HG03095 (cell line): ENCODE data around the gene HOATZ.

Experiments
- ATAC-seq: cut with Tn5 transposase; IDR thresholded peaks from one replicate; pipeline ENCODE4 v1.9.1; 2021; ENCODE audit warnings: moderate library complexity; ENCODE audit not compliant: unreplicated experiment

HOATZ gene

DNA sequence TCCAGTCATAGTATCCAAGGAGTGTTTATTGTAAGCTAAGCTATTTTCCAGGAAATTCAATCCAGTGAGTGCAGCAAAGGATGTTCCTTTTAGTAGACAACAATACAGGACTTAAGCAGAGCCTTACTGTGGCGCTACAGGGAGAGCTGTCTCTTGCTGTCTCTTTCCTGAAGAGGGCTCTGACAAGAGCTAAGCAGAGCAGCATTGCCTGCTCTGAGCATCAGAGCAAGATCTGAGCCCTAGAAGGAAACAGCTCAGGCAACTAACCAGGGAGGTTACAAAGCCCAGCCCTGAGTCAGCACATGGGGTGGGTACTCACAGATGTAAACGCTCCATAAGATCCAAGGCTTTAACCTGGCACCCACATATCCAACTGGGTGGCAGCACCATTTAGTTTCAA is 33.9 kb downstream of the HOATZ start:
- no peak for ATAC-seq

DNA sequence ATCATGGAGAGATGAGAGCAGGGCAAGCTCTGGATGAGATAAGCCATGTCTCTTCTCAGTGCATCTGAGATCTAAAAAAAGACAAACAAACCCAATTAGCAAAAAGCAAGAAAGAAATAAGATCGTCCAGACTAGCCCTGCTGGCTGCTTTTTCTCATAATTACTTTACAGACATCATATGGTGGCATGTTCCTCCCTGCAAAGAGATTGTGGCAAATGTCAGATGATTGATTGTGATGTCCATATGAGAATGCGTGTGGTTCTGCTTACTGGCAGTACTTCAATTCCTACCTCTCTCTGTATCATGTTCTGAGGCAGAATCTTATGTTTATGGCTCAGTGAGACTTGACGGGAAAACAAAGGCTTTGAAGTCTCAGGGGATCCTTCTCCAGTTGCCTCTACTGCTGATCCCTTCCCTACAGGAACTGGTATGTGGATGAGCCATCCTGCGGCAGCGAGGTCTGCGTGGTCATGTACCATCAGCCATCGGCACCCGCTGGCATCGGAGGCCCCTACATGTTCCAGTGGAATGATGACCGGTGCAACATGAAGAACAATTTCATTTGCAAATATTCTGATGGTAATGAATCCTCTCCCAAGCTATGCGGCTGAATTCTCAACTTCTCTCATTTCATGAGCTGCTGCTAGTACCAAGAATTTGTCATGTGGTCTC is 34.8 kb downstream of the HOATZ start:
- no peak for ATAC-seq

DNA sequence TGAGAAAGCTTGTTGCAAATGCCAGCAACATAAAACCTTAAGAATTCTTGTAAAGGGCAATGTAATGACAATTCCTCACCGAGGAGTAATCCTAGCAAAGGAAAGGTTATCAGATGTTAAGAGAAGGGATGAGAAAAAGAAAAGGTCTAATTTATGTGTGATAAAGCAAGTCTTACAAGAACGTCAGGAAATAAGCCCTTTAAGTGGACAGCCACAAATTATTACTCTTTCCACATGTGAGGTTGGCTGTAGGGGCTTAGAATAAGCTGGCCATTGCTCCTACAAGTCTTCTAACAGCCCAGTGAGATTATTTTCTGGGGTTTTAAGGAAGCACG is 35.3 kb downstream of the HOATZ start:
- ATAC-seq: no peak

GRCh38 chr11:111550258-111550657 is 35.7 kb downstream of the HOATZ start:
- no peak for ATAC-seq

GRCh38 chr11:111554532-111554931 is 40.0 kb downstream of the HOATZ start:
- no peak for ATAC-seq

DNA sequence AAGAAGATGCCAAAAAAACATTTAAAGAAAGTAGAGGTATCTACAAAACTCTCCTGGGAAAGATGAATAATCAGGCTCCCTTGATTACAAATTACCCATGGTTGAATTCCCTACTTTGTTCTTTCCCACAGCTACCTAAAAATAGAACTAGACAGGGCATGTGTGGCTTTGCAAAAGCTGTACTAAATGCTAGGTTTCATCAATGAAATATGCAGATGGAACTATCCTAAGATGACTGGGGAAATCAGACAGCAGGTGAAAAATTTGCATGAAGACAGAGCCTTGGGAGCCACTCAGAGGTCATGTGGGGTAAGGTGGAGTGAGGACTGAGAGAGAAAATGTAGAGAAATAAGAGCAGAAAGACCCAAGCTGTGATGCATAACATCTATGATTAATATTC is 40.7 kb downstream of the HOATZ start:
- ATAC-seq: no peak

DNA sequence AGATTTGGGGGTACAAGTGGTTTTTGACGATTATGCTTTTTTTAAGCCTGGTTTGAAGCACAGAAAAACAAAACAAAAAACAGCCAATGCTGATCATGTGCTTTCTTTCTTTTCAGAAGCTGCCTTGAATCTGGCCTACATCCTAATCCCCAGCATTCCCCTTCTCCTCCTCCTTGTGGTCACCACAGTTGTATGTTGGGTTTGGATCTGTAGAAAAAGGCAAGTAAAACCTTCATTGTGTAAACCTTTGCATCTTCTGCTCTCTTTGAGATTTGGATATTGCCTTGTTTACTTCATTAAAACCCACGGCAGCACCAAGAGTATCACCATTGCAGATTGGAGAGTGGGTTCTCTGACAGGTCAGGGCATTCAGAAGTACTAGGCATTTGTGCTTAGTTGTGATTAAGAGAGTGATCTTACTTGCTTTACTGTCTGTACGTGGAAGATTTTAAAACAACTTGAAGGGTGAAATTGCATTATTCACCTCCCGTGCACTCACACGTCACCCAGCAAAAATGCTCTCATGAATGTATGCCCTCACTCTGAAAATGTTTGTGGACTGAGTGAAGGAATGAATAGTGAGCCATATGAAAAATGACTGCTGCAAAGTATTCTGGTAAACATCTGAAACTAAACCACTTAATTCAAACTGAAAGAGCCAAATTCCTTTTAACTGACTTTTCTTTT is 43.0 kb downstream of the HOATZ start:
- no peak for ATAC-seq

DNA sequence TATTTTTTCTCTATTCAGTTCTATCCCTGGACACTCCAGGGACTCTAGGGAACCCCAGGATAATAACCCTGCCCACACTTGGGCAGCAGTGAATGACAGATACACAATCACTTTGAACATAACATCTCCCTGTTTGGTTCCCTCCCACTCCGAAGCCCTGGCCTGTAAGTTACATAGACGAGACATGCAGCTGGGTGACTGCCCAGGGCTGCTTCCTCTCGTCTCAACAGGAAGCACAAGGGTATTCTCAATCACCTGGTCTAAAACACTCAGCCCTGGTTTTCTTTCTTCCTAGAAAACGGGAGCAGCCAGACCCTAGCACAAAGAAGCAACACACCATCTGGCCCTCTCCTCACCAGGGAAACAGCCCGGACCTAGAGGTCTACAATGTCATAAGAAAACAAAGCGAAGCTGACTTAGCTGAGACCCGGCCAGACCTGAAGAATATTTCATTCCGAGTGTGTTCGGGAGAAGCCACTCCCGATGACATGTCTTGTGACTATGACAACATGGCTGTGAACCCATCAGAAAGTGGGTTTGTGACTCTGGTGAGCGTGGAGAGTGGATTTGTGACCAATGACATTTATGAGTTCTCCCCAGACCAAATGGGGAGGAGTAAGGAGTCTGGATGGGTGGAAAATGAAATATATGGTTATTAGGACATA is 45.4 kb downstream of the HOATZ start:
- no peak for ATAC-seq

GRCh38 chr11:111560800-111561199 is 46.2 kb downstream of the HOATZ start:
- no peak for ATAC-seq

DNA sequence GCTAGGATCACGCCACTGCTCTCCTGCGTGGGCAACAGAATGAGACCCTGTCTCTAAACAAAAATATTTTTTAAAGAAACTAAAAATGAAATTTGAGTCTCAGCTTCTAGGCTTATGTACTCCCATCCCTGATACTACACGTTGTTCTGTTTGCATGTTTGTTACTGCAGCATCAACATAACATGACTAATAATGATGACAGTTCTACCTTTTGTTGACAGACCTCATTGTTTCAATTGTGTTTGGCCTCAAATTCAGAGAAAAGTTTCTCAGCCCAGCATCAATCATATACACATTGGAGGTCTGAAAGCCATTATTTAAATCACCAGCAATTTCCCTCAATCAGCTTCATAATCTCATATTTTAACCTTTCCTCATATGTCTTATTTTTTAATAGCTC is 46.7 kb downstream of the HOATZ start:
- ATAC-seq: no peak

DNA sequence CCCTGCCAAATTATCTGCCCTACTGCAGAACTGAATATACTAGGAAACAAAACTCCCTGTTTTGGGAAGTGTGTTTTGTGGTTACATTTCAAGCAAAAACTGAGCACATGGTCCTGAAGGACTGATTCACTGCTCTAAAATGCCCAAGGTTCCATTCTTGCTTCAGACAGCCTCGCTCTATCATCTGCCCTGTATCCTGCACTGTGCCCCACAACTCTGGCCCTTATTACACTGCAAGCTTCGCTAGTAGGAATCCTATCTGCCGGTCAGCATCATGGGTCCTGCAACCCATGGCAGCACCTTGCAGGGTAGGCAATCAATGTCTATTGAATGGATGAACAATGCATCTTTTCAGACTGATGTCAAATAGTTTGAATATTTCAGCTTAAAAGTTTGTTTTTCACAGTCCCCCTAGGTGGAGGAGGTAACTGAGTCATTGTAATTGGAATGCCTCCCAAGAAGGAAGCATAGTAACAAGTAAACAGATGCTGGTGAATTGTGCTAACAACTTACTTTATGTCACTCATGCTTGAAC is 47.3 kb downstream of the HOATZ start:
- ATAC-seq: no peak

GRCh38 chr11:111562692-111563389 is 48.3 kb downstream of the HOATZ start:
- ATAC-seq: no peak

- ATAC-seq: no peak
These were observed 50.6 kb downstream of the HOATZ start for GRCh38 chr11:111565114-111565720.

GRCh38 chr11:111566324-111566723 is 51.7 kb downstream of the HOATZ start:
- no peak for ATAC-seq

DNA sequence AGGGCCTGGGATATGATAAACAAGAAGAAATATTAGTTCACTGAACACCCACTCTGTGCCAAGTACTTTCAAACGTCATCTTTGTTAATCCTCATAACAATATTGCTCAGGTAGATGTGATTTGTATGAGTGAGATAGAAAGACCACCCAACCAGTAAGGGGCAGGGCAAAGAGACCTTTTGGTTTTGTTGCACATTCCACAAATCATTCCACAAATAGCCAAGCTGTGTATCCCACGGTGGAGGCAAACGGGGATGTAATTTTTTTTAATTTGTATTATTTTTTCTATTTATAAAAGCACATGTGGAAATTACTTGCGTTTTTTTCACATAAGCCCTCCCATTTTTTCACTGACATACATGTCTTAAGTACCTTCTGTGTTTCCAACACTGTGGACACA is 54.9 kb downstream of the HOATZ start:
- ATAC-seq: no peak

DNA sequence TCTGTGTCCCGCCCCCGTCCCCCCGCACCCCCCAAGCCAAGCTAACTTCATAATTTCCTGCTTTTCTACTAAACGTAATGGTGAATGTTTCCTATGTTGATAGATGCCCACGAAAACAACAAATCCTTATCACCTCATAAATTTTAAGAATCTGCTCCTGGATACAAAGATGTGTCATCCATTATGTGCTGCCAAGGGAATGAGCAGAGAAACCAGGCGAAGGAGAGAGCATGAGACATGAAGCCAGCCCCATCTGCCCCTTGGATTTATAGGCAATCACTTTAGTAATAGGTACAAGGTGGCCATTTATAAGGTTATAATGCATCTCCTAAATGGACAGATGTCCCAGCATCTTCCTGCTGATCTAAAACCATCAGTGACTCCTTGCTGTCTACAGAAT is 56.2 kb downstream of the HOATZ start:
- no peak for ATAC-seq

GRCh38 chr11:111571829-111572501 is 57.4 kb downstream of the HOATZ start:
- no peak for ATAC-seq

- ATAC-seq: no peak
These were observed 58.0 kb downstream of the HOATZ start for GRCh38 chr11:111572581-111572980.

GRCh38 chr11:111573821-111574249 is 59.3 kb downstream of the HOATZ start:
- ATAC-seq: no peak

GRCh38 chr11:111574373-111575225 is 60.0 kb downstream of the HOATZ start:
- no peak for ATAC-seq
